ENCODE results near the gene LHX4. TPM values are rescaled to one million over a fixed set of nuclear protein-coding genes. Genes with fewer than 3 reads are reported as not detected.

The LHX4 gene
- total and polyA plus RNA-seq, 2 of the 8 experiments (the other 6 are each of a cell fraction or from before 2014, with no cell fraction given): 0.85 to 4.9 TPM

DNA sequence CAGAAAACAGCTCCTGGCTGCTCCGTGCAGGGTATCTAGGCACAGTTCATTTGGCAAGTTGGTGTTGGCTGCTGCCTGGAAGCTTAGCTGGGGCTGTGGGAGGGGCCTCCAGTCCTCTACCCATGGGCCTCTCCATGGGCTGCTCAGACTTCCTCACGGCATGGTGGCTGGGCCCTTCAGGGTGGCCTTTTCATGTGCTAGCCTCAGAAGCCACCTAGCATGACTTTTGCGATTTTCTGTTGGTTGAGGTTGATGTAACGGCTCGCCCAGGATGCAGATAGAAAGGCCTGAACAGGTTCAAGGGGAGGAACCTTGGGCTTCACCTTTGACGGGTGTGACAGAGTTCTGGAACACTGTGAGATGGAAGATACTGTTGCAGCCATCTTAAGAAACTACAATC lies 25.8 kb upstream of the LHX4 start:
- H2BK12ac ChIP-seq (ENCODE audit: low read depth, low read length): no peak overlapping the region
- no peak overlapping the region for H3K14ac ChIP-seq (ENCODE audit: insufficient read length)
- DNase-seq (ENCODE audit: low read depth in 1 of 2, low spot score in 2 of 2) (no peak), FAIRE-seq (no peak)
- H2AK5ac ChIP-seq (ENCODE audit: low read depth, low read length): no peak overlapping the region
- H3K9me3 ChIP-seq (ENCODE audit: insufficient read depth in 2 of 2, low read depth in 1 of 2, low read length in 1 of 2): no peaks in the 10 kb centered on the region
- H3K4me3 ChIP-seq (ENCODE audit: extremely low read depth in 1 of 4, insufficient read depth in 2 of 4, low read depth in 3 of 4, low read length in 4 of 4): no peak overlapping the region
- H3K27ac ChIP-seq (ENCODE audit: low read depth, low read length): no peak overlapping the region
- H4K8ac ChIP-seq (ENCODE audit: extremely low read depth, insufficient read depth, low read length): no peak overlapping the region
- H4K5ac ChIP-seq (ENCODE audit: insufficient read length, low read depth, low read length): no peak overlapping the region
- no peak overlapping the region for H2BK120ac ChIP-seq (replicated peaks; ENCODE audit: low read depth, low read length)
- H4K91ac ChIP-seq (replicated peaks; ENCODE audit: insufficient read length, low read length): no peak overlapping the region
- H3K4ac ChIP-seq (replicated peaks; ENCODE audit: insufficient read length, low read depth, low read length): no peak overlapping the region
- no peaks in the 10 kb centered on the region for H3K23me2 ChIP-seq (ENCODE audit: low read depth, low read length)
- no peaks in the 10 kb centered on the region for H3K79me2 ChIP-seq (ENCODE audit: control insufficient read depth in 1 of 2, insufficient read depth in 2 of 2, low read length in 2 of 2)
- no peak overlapping the region for H3K23ac ChIP-seq (ENCODE audit: insufficient read length)
- H3K4me2 ChIP-seq (ENCODE audit: insufficient read depth in 1 of 2, low read depth in 2 of 2, low read length in 2 of 2): no peak overlapping the region
- TF ChIP-seq YY1 (IDR thresholded peaks at IDR 0.05; ENCODE audit: low read depth, low read length) (no peak), RFX5 (IDR thresholded peaks at IDR 0.05; ENCODE audit: borderline replicate concordance, low read depth, low read length) (no peak), BCL11A (IDR thresholded peaks at IDR 0.05; ENCODE audit: low read depth in 2 of 2, low read length in 2 of 2) (no peak), KDM1A (IDR thresholded peaks at IDR 0.05; ENCODE audit: borderline replicate concordance, low read length) (no peak), EZH2 (IDR thresholded peaks at IDR 0.05; ENCODE audit: low read depth, low read length, severe bottlenecking) (no peak), ASH2L (IDR thresholded peaks at IDR 0.05; ENCODE audit: low read length) (no peak), RBBP5 (IDR thresholded peaks at IDR 0.05; ENCODE audit: borderline replicate concordance, low read depth, low read length) (no peak), JUND (IDR thresholded peaks at IDR 0.05; ENCODE audit: low read length) (no peak), HDAC6 (IDR thresholded peaks at IDR 0.05; ENCODE audit: low read depth, low read length) (no peak), POU5F1 (IDR thresholded peaks at IDR 0.05; ENCODE audit: low read depth, low read length) (no peak)
- CTCF ChIA-PET (ENCODE audit: partially characterized antibody): interaction anchor here (1.1 to 14.4 kb wide), 4 partner anchors 16 to 46 kb away, joined by 4 to 160 read pairs (median 62); no protein-coding TSS in a partner anchor
- H2BK5ac ChIP-seq (ENCODE audit: low read depth, low read length): no peak overlapping the region
- H2AFZ ChIP-seq (ENCODE audit: low read length): no peak overlapping the region
- no peak overlapping the region for H3K9ac ChIP-seq (replicated peaks in 1 of 4; ENCODE audit: extremely low read depth in 1 of 4, low read depth in 3 of 4, low read length in 3 of 4)
- no peak overlapping the region for H3K18ac ChIP-seq (ENCODE audit: extremely low read depth, low read length)
- no peaks in the 10 kb centered on the region for H3K36me3 ChIP-seq (ENCODE audit: control insufficient read depth in 2 of 4, insufficient read depth in 4 of 4, low read length in 3 of 4)
- peaks cover 0 to 2% of the 10 kb centered on the region in 2 experiments for H4K20me1 ChIP-seq (replicated peaks in 1 of 2; ENCODE audit: control insufficient read depth in 1 of 2, insufficient read depth in 2 of 2, low read length in 2 of 2)
- WGBS, 2 experiments (ENCODE audit: extremely low coverage in 1 of 2, insufficient coverage in 1 of 2, insufficient read length in 1 of 2, insufficient replicate concordance in 2 of 2, low coverage in 1 of 2, low lambda C conversion rate in 2 of 2, missing lambda C conversion rate in 1 of 2): 88% methylated on average over 6 of the region's 6 CpGs; no CpG with 5 or more reads in 1 of the 2 experiments
- POLR2A ChIA-PET (ENCODE audit: partially characterized antibody): no interaction called here
- H2BK15ac ChIP-seq (ENCODE audit: low read length): no peak overlapping the region
- H3K79me1 ChIP-seq (ENCODE audit: low read depth, low read length): no peaks in the 10 kb centered on the region
- H2BK20ac ChIP-seq (ENCODE audit: low read length): no peak overlapping the region
- no peak overlapping the region for H3K56ac ChIP-seq (replicated peaks; ENCODE audit: insufficient read length, low read depth, low read length)
- H3K4me1 ChIP-seq (replicated peaks in 1 of 4; ENCODE audit: control insufficient read depth in 3 of 4, insufficient read depth in 4 of 4, low read length in 3 of 4): no peaks in the 10 kb centered on the region
- H3K27me3 ChIP-seq (replicated peaks in 1 of 4; ENCODE audit: control insufficient read depth in 3 of 4, extremely low read depth in 1 of 4, insufficient read depth in 3 of 4, low read length in 3 of 4): no peaks in the 10 kb centered on the region

Data from H1 (cell line).